Fibroblast of villous mesenchyme (primary cell): ENCODE measurements around the gene ATP11A. TPM values are rescaled to one million over a fixed set of nuclear protein-coding genes. Genes with fewer than 3 reads are reported as not detected.

Source experiments
- DNase-seq: peaks from one replicate; pipeline ENCODE4 v3.0.0-alpha.2; 2010; ENCODE audit warnings: low read depth
- H3K4me3 ChIP-seq: 2 replicates; pipeline ENCODE4 v1.5.1; 2011; ENCODE audit warnings: low read depth, mild to moderate bottlenecking, low read length
- CTCF ChIP-seq: IDR thresholded peaks from 2 replicates; pipeline ENCODE4 v1.5.1; 2012; ENCODE audit warnings: low read depth, mild to moderate bottlenecking, low read length; ENCODE audit not compliant: insufficient read depth
- total RNA-seq: library from RNA; depleted of rRNA; stranded (reverse); fragments of >200 nt; gene quantifications from 2 replicates; pipeline ENCODE4 v1.2.3, GENCODE V29; 2012

Gene ATP11A
- total RNA-seq, 1 donor: 6.9 TPM

GRCh38 chr13:112752711-112753541, 63.1 kb downstream of the ATP11A start:
- TF ChIP-seq CTCF: no peak
- no peak for DNase-seq
- no peak overlapping the region for H3K4me3 ChIP-seq

GRCh38 chr13:112753833-112754232, 64.0 kb downstream of the ATP11A start:
- DNase-seq: no peak
- no peak for TF ChIP-seq CTCF
- no peak overlapping the region for H3K4me3 ChIP-seq

- no peak for DNase-seq
- TF ChIP-seq CTCF: no peak
- no peak overlapping the region for H3K4me3 ChIP-seq
Measured at GRCh38 chr13:112754281-112755025, 64.6 kb downstream of the ATP11A start.

GRCh38 chr13:112755331-112755730, 65.5 kb downstream of the ATP11A start:
- no peak for TF ChIP-seq CTCF
- no peak for DNase-seq
- no peak overlapping the region for H3K4me3 ChIP-seq

GRCh38 chr13:112756081-112756480, 66.2 kb downstream of the ATP11A start:
- no peak for DNase-seq
- TF ChIP-seq CTCF: no peak
- no peak overlapping the region for H3K4me3 ChIP-seq

GRCh38 chr13:112756511-112756966, 66.7 kb downstream of the ATP11A start:
- no peak for DNase-seq
- no peak for TF ChIP-seq CTCF
- H3K4me3 ChIP-seq: no peak overlapping the region
